HepG2 (cell line): Measurements from ENCODE around the gene MED25. TPM values are rescaled to one million over a fixed set of nuclear protein-coding genes. Genes with fewer than 3 reads are reported as not detected.
A peak's percentile ranks its signal among the peaks of the same experiment; 100 is the strongest.

ENCODE experiments used
- ARNT2 ChIP-seq: sonication (generic); formaldehyde crosslinking; IDR thresholded peaks from 2 replicates; pipeline ENCODE4 v1.8.0; 2022; ENCODE audit warnings: mild to moderate bottlenecking, low read depth, missing genetic modification reagents, moderate library complexity
- FOXJ3 ChIP-seq: sonication (generic); formaldehyde crosslinking; IDR thresholded peaks from 2 replicates; pipeline ENCODE4 v1.4.0; 2020; ENCODE audit warnings: missing genetic modification reagents, mild to moderate bottlenecking, borderline replicate concordance
- GATAD1 ChIP-seq: IDR thresholded peaks from 2 replicates; pipeline ENCODE4 v1.6.1; 2016; ENCODE audit warnings: missing genetic modification reagents, missing compliant biosample characterization
- IKZF1 ChIP-seq: fragments of 450-650 bp; IDR thresholded peaks from 2 replicates; pipeline ENCODE4 v1.7.1; 2016
- MEIS1 ChIP-seq: sonication (generic); formaldehyde crosslinking; IDR thresholded peaks from 2 replicates; pipeline ENCODE4 v1.9.0; 2021; ENCODE audit warnings: mild to moderate bottlenecking, missing genetic modification reagents, moderate library complexity, borderline replicate concordance
- PAF1 ChIP-seq: IDR thresholded peaks from 2 replicates; pipeline ENCODE4 v1.6.1; 2016; ENCODE audit warnings: missing genetic modification reagents, missing compliant biosample characterization
- POLR2A ChIP-seq, 2 experiments: IDR thresholded peaks; 2 replicates each; pipeline ENCODE4 v1.6.1; 2011; ENCODE audit warnings: low read depth in 2 of 2, low read length in 2 of 2, mild to moderate bottlenecking in 1 of 2, moderate library complexity in 1 of 2; ENCODE audit not compliant: insufficient read depth in 1 of 2
- PPARG ChIP-seq: conservative IDR thresholded peaks from 2 replicates; pipeline ENCODE4 v1.6.1; 2016; ENCODE audit warnings: missing biosample characterization, missing genetic modification reagents
- RAD51 ChIP-seq: fragments of 450-650 bp; IDR thresholded peaks from 2 replicates; pipeline ENCODE4 v1.6.1; 2016; ENCODE audit warnings: borderline replicate concordance
- RARA ChIP-seq: IDR thresholded peaks from 2 replicates; pipeline ENCODE4 v1.6.1; 2016; ENCODE audit warnings: missing genetic modification reagents, missing compliant biosample characterization
- RFX5 ChIP-seq: IDR thresholded peaks from 2 replicates; pipeline ENCODE4 v1.6.1; 2011; ENCODE audit warnings: low read depth, low read length, improper control_type of control experiment
- SIN3A ChIP-seq: IDR thresholded peaks from 2 replicates; pipeline ENCODE4 v1.6.1; 2011; ENCODE audit warnings: low read depth, mild to moderate bottlenecking, control low read depth, low read length, borderline replicate concordance
- TARDBP ChIP-seq: sonication (generic); formaldehyde crosslinking; IDR thresholded peaks from 2 replicates; pipeline ENCODE4 v1.8.0; 2022; ENCODE audit warnings: mild to moderate bottlenecking, missing genetic modification reagents
- ZNF343 ChIP-seq: sonication (generic); formaldehyde crosslinking; IDR thresholded peaks from 2 replicates; pipeline ENCODE4 v1.4.0; 2020; ENCODE audit warnings: mild to moderate bottlenecking, missing genetic modification reagents
- polyA plus RNA-seq, 8 experiments: library from polyadenylated mRNA; depleted of rRNA in 3 of 8; stranded (reverse) in 7 of 8; unstranded in 1 of 8; fragments of >200 nt; fragmentation: Illumina TruSeq in 4 of 8; extraction: Trizol in 4 of 8; gene quantifications; 2 replicates each; pipeline versions ENCODE4 v1.2.1 to v1.2.3, GENCODE V29; 2011 to 2016; ENCODE audit warnings: low read depth in 4 of 8, missing spikeins in 1 of 8, mixed read lengths in 1 of 8; ENCODE audit not compliant: insufficient read depth in 1 of 8
- total RNA-seq, 5 experiments: library from RNA; depleted of rRNA; stranded (reverse); fragments of >200 nt; fragmentation: Illumina TruSeq; extraction: Trizol; gene quantifications; 2 replicates each; pipeline ENCODE4 v1.2.3, GENCODE V29; 2016; ENCODE audit warnings: low read depth in 1 of 5
- TF ChIP-seq, protein P1 (sequence below): sonication (generic); formaldehyde crosslinking; IDR thresholded peaks from 2 replicates; pipeline ENCODE4 v1.4.0; 2020; ENCODE audit warnings: missing genetic modification reagents, borderline replicate concordance
- TF ChIP-seq, protein P2 (sequence below): sonication (generic); formaldehyde crosslinking; IDR thresholded peaks from 2 replicates; pipeline ENCODE4 v1.4.0; 2020; ENCODE audit warnings: missing genetic modification reagents, mild to moderate bottlenecking, borderline replicate concordance
- TF ChIP-seq, protein P3 (sequence below): sonication (generic); formaldehyde crosslinking; IDR thresholded peaks from 2 replicates; pipeline ENCODE4 v1.5.1; 2020; ENCODE audit warnings: missing genetic modification reagents, mild to moderate bottlenecking, borderline replicate concordance
- TF ChIP-seq, protein P4 (sequence below): sonication (generic); formaldehyde crosslinking; conservative IDR thresholded peaks from 2 replicates; pipeline ENCODE4 v1.8.0; 2022; ENCODE audit warnings: missing genetic modification reagents

MED25 gene
- total and polyA plus RNA-seq, 2 of the 13 experiments (the other 11 are each of a cell fraction or from before 2014, with no cell fraction given), result 11.1 to 15.1 TPM

DNA sequence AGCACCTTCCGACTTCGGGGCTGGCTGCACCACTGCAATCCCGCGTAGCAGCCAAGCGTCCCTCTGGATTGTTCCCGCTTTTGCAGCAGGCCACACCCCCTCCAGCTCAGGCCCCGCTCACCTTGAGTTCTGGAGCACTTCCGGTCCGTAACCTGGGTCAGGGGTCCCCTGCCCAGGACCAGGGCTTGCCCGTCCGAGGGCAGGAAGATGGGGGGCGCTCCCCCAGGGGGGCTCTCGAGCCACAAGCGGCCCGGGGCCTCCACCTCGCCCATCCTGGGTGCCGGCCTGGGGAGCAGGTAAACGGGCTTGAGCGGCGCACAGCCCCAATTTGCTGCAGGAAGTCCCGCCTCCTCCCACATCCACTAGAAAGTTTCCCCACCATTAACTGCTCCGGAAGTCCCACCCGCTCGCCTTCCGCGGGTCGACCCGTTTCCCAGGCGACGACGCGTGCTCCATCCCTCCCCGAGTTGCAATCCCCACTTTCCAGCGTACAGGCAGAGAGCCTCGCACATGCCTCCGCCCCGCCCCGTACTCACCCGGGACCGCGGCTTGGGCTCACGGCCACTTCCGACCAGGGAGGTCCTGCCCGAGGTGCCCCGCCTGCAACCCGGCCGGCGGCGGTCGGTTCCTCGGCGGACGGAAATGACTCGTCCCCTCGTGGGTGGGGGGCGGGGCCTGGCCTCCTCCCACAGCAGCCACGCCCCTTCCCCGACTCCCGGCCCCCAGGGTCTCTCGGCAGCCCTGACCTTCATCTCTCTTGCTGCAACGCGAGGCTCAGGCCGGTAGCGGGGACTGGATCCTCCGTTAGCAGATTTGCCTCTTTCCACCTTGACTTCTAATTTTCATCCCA, 49.1 kb downstream of the MED25 start, which contains the start of gene PNKP (continued):
- TF ChIP-seq, protein P1, sequence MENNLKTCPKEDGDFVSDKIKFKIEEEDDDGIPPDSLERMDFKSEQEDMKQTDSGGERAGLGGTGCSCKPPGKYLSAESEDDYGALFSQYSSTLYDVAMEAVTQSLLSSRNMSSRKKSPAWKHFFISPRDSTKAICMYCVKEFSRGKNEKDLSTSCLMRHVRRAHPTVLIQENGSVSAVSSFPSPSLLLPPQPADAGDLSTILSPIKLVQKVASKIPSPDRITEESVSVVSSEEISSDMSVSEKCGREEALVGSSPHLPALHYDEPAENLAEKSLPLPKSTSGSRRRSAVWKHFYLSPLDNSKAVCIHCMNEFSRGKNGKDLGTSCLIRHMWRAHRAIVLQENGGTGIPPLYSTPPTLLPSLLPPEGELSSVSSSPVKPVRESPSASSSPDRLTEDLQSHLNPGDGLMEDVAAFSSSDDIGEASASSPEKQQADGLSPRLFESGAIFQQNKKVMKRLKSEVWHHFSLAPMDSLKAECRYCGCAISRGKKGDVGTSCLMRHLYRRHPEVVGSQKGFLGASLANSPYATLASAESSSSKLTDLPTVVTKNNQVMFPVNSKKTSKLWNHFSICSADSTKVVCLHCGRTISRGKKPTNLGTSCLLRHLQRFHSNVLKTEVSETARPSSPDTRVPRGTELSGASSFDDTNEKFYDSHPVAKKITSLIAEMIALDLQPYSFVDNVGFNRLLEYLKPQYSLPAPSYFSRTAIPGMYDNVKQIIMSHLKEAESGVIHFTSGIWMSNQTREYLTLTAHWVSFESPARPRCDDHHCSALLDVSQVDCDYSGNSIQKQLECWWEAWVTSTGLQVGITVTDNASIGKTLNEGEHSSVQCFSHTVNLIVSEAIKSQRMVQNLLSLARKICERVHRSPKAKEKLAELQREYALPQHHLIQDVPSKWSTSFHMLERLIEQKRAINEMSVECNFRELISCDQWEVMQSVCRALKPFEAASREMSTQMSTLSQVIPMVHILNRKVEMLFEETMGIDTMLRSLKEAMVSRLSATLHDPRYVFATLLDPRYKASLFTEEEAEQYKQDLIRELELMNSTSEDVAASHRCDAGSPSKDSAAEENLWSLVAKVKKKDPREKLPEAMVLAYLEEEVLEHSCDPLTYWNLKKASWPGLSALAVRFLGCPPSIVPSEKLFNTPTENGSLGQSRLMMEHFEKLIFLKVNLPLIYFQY (CRISPR knock-in tag), result 0 out of 2 replicates have a peak, but pooled peaks have one; percentile 68
- peak; percentile 83; the same call in 1 of the 2 replicates for TF ChIP-seq ARNT2 (CRISPR knock-in tag)
- TF ChIP-seq GATAD1 (CRISPR knock-in tag), result peak; percentile 95
- 0 out of 2 replicates have a peak, but pooled peaks have one; percentile 55 for TF ChIP-seq ZNF343
- TF ChIP-seq PPARG (CRISPR knock-in tag), result no peak
- no peak for TF ChIP-seq IKZF1
- peak; percentile 30; the same call in 1 of the 2 replicates for TF ChIP-seq RARA (CRISPR knock-in tag)
- TF ChIP-seq RAD51, result no peak
- TF ChIP-seq, protein P2, sequence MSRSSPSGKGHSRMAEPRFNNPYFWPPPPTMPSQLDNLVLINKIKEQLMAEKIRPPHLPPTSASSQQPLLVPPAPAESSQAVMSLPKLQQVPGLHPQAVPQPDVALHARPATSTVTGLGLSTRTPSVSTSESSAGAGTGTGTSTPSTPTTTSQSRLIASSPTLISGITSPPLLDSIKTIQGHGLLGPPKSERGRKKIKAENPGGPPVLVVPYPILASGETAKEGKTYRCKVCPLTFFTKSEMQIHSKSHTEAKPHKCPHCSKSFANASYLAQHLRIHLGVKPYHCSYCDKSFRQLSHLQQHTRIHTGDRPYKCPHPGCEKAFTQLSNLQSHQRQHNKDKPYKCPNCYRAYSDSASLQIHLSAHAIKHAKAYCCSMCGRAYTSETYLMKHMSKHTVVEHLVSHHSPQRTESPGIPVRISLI (CRISPR knock-in tag), result no peak
- TF ChIP-seq SIN3A, result peak; percentile 48; the same call in 1 of the 2 replicates
- no peak for TF ChIP-seq FOXJ3 (CRISPR knock-in tag)
- TF ChIP-seq POLR2A (IDR thresholded peaks at IDR 0.05; ENCODE audit: insufficient read depth in 1 of 2, low read depth in 2 of 2, low read length in 2 of 2), result peak; percentile 50 to 81
- no peak for TF ChIP-seq PAF1 (CRISPR knock-in tag)
- TF ChIP-seq MEIS1, result no peak; the same call in 1 of the 2 replicates
- TF ChIP-seq TARDBP, result peak; percentile 62
- TF ChIP-seq RFX5, result no peak; the same call in none of the 2 replicates
- TF ChIP-seq, protein P3, sequence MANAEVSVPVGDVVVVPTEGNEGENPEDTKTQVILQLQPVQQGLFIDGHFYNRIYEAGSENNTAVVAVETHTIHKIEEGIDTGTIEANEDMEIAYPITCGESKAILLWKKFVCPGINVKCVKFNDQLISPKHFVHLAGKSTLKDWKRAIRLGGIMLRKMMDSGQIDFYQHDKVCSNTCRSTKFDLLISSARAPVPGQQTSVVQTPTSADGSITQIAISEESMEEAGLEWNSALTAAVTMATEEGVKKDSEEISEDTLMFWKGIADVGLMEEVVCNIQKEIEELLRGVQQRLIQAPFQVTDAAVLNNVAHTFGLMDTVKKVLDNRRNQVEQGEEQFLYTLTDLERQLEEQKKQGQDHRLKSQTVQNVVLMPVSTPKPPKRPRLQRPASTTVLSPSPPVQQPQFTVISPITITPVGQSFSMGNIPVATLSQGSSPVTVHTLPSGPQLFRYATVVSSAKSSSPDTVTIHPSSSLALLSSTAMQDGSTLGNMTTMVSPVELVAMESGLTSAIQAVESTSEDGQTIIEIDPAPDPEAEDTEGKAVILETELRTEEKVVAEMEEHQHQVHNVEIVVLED (CRISPR knock-in tag), result peak; percentile 76; the same call in 1 of the 2 replicates
- TF ChIP-seq, protein P4, sequence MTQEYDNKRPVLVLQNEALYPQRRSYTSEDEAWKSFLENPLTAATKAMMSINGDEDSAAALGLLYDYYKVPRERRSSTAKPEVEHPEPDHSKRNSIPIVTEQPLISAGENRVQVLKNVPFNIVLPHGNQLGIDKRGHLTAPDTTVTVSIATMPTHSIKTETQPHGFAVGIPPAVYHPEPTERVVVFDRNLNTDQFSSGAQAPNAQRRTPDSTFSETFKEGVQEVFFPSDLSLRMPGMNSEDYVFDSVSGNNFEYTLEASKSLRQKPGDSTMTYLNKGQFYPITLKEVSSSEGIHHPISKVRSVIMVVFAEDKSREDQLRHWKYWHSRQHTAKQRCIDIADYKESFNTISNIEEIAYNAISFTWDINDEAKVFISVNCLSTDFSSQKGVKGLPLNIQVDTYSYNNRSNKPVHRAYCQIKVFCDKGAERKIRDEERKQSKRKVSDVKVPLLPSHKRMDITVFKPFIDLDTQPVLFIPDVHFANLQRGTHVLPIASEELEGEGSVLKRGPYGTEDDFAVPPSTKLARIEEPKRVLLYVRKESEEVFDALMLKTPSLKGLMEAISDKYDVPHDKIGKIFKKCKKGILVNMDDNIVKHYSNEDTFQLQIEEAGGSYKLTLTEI (CRISPR knock-in tag), result no peak
